GM18861 (cell line): ENCODE data around the gene PILRB.
"Not testable (repeated sequence)": the region's sequence is repeated elsewhere in the genome, so short reads cannot be mapped to it uniquely, and the experiment has no call there.

Experiments used
- ATAC-seq: cut with Tn5 transposase; IDR thresholded peaks from one replicate; pipeline ENCODE4 v1.9.1; 2021; ENCODE audit not compliant: unreplicated experiment

The PILRB gene

DNA sequence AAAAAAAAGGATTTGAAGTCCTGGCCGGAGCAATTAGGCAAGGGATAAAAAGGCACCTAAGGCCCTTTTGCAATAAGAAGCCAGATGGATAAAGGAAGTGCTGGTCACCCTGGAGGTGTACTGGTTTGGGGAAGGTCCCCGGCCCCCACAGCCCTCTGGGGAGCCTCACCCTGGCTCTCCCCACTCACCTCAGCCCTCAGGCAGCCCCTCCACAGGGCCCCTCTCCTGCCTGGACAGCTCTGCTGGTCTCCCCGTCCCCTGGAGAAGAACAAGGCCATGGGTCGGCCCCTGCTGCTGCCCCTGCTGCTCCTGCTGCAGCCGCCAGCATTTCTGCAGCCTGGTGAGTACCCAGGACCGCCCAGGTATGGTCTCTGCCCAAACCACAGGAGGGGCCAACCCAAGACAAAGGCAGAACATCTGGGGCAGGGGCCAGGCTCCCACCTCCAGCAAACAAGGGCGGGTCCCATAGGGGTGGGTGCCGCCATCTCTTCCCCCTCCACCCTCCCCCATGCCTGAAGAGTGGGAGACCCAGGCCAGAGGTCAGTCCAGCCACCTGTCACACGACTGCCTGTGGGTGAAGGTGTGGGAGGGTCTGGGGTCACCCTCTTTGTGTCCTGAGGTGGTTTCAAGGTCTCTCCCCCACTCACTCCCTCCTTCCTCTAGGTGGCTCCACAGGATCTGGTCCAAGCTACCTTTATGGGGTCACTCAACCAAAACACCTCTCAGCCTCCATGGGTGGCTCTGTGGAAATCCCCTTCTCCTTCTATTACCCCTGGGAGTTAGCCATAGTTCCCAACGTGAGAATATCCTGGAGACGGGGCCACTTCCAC, at the start of gene PILRB:
PILRB (plus strand) TSS at position 91 of the 830 bp plus-strand sequence; CDS start at position 277, 186 bp downstream.
- peak; percentile 62 for ATAC-seq

DNA sequence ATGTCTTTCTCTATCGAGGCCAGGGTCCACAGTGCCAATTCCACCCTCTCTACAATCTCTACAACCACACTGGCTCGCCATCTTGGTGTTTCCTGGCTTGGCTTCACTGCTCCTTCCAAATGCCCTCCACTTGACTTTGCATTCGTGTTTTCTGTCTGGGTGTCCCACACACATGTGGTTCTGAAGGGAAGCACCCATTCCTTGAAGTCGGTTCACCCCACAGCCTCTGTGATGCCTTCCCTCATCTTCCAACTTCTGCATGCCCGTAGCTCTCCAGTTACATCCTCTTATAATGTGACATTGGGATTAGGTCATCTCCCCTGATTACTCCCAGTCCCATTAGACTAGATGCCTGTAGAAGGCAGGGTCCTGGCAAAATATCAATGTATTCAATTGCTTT, 39.6 kb upstream of the PILRB start:
- ATAC-seq = not testable (repeated sequence)

- ATAC-seq = not testable (repeated sequence)
Observed at GRCh38 chr7:100321648-100322047, 36.3 kb upstream of the PILRB start.

GRCh38 chr7:100324194-100324593, 33.7 kb upstream of the PILRB start:
- not testable (repeated sequence) for ATAC-seq

DNA sequence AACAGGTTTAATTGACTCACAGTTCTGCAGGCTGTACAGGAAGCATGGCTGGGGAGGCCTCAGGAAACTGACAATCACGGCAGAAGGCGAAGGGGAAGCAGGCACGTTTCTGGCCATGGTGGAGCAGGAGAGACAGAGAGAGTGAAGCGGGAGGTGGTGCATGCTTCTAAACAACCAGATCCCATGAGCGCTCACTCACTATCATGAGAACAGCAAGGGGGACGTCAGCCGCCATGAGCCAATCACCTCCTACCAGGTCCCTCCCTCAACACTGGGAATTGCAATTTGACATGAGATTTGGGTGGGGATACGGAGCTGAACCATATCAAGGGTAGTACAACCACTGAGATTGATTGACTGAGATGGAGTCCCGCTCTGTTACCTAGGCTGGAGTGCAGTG, 32.2 kb upstream of the PILRB start:
- ATAC-seq = not testable (repeated sequence)

DNA sequence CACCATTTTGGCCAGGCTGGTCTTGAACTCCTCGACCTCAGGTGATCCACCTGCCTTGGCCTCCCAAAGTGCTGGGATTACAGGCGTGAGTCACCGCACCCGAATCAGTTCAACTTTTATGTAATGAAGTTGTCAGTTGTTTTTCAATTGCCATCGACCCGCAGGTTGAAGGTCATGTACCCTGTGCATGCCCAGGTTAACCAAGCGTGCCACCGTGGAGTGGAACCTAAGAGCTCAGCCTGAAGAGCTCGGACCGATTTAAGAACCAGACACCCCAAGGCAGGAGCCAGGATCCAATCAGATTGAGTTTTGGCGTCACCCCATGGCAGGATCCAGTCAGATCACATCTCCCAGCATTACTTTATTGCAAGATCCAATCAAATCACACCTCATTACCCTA, 31.0 kb upstream of the PILRB start:
- not testable (repeated sequence) for ATAC-seq

DNA sequence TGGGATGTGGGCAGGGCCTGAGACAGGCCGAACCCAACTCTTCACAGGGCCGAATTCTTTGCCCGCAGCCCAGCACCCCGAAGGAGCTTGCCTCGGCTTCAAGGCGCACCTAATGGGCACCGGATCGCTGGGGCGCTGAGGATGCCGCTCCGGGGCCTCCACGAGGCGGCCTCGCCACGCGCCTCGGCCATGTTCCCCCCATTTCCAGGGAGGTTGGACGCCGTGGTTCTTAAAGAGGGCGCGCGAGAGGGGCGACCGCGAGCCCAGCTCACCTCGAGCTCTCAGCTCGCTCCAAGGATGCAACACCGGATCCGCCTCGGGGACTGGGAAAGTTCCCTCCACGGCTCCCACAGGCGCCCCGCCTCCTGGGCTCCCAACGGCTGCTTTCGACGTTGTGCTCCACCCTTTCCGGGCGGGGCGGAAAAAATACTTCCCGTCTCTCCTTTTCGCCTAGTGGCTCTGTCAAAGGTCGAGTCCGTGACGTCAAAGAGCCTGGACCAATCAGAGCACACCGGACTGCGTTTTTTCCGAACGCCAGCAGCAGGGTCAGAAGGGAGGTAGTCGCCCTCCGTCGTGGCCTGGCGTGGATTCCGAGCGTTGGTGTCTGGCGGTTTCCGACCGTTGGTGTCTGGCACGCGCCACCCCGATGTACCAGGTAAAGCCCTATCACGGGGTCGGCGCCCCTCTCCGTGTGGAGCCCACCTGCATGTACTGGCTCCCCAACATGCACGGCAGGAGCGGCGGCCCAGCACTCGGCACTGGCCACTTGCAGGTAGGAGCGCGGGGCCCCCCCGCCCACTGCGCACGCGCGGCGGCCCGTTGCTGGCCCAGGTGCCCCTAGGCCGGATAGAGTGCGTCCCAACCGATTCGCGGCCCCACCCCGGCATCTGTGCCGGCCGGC, 22.1 kb upstream of the PILRB start:
- peak; percentile 86 for ATAC-seq

- not testable (repeated sequence) for ATAC-seq
Observed at GRCh38 chr7:100338083-100338696, 19.7 kb upstream of the PILRB start.

DNA sequence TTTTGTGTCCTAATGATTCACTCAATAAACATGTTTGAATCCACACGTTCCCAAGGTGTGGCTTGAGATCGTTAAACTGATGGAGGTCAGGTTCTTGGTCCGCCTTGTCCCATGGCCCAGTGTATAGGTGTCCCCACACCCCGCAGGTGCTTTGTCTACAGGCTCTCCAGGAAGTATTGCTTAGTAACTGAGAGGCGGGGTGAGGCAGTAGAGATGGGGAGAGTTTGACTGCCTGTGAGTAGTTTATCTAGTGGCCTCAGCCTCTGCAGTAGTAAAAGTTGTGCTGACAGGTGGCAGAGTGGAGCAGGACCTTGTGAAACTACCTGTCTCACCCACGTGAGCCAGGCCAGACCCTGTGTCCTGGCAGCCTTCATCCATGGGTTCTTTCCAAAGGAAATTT, 16.6 kb upstream of the PILRB start:
- not testable (repeated sequence) for ATAC-seq

DNA sequence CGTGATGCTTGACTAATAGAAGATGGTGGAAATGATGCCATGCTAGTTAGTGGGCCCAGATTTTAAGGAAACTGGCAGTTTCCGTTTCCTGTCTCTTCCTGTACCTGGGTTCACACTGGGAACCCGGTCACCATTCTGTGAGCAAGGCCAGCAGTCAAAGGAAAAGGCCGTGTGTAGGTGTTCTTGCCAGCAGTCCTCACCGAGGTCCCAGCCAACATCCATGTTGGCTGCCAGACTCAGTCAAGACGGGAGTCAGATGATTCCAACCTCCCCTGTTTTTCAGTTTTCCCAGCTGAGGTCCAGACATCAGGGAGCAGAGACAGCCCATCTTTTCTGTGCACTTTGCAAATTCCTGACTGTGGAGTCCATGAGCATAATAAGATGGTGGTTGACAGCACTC, 15.2 kb upstream of the PILRB start:
- ATAC-seq = no peak

- ATAC-seq = peak; percentile 8
Observed at GRCh38 chr7:100344124-100344559, 13.8 kb upstream of the PILRB start.

DNA sequence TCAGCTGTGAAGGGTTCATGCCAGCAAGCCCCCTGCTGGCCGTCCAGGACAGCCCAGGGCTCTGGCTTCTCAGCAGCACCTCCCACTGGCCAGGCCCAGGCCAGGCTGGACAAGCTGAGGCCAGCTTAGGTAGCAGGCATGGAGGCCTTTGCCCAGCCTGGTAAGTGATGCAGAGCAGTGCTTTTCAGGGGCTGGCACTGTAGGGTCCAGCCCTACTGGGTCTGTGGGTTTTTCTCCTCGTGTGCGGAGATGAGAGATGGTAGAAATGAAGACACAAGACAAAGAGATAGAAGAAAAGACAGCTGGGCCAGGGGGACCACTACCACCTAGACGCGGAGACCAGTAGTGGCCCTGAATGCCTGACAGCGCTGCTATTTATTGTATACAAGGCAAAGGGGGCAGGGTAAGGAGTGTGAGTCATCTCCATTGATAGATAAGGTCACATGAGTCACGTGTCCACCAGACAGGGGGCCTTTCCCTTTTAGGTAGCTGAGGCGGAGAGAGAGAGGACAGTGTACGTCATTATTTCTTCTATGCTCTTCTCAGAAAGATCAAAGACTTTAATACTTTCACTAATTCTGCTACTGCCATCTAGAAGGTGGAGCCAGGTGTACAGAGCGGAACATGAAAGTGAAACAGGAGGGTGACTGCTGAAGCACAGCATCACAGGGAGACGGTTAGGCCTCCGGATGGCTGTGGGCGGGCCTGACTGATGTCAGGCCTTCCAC, 13.2 kb upstream of the PILRB start:
- ATAC-seq = peak; percentile 62

GRCh38 chr7:100345288-100345672, 12.6 kb upstream of the PILRB start:
- ATAC-seq = peak; percentile 35

GRCh38 chr7:100346921-100347320, 11.0 kb upstream of the PILRB start:
- ATAC-seq = no peak

GRCh38 chr7:100348805-100349204, 9.1 kb upstream of the PILRB start:
- no peak for ATAC-seq

GRCh38 chr7:100349757-100350156, 8.2 kb upstream of the PILRB start:
- ATAC-seq = no peak

DNA sequence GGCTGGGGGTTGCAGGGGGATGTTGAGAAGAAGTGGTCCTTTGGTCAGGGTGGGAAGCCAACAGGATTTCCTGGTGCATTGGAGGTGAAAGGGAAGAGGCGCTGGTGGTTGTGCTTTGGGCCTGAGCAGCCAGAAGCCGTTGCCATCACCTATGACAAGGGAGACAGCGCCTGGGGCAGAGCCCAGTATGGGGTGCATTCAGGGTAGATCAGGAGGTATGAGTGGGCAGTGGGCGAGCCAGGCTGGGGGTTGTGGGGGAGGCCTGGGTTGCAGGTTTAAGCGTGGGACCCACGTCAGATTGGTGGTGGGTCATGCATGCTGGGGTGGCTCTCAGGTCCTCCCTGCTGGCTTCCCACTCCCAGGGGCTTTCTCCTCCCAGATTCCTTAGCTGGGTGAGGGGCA, 6.3 kb upstream of the PILRB start:
- ATAC-seq = no peak

GRCh38 chr7:100352230-100352781, 5.6 kb upstream of the PILRB start:
- ATAC-seq = not testable (repeated sequence)

DNA sequence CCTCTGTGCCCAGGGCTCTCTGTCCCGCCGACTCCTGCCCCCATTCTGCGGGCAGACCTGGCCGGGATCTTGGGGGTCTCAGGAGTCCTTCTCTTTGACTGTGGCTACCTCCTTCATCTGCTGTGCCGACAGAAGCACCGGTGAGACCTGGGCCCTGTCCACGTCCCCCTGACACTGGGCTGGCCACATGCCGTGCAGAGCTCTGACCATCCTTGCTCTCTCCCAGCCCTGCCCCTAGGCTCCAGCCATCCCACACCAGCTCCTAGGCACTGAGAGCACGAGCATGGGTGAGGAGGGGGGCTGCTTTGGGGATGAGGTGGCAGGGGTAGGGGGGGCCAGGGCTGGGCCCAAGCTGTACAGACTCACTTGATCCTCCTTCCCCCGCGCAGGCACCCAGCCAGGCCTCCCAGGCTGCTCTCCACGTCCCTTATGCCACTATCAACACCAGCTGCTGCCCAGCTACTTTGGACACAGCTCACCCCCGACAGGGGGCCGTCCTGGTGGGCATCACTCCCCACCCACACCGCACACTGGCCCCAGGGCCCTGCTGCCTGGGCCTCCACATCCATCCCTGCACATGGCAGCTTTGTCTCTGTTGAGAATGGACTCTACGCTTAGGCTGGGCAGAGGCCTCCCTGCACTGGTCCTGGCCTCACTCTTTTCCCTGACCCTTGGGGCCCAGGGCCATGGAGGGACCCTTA, 4.8 kb upstream of the PILRB start:
- ATAC-seq = no peak
